Heart left ventricle (tissue), 13 donors: ENCODE measurements around the gene JMY.

Source experiments
- CTCF ChIP-seq, 12 donors: fragments of 200-600 bp; sonication (generic) in 4 of 12; IDR thresholded peaks; one replicate each; pipeline versions ENCODE4 v1.5.0 to v1.8.0; 2018 to 2022; ENCODE audit warnings: antibody characterized with exemption in 12 of 12, mild to moderate bottlenecking in 5 of 12
- POLR2A ChIP-seq, 2 donors: fragments of 450-650 bp; IDR thresholded peaks; one replicate each; pipeline ENCODE4 v1.6.1; 2017; ENCODE audit warnings: antibody characterized with exemption in 2 of 2, mild to moderate bottlenecking in 2 of 2, moderate library complexity in 2 of 2
- donor health status: ischemic (EF 13 %, LVEDD 7.1; RV severe dilation, severe dysfunction).
- donor health status: DM: no; HTN: yes; CAD: no.
- donor health status: DM: no; HTN: no; CAD: no.
- donor health status: ischemic (EF 25% LVEDD 6.9; RV normal size, moderate dysfunction).
- donor health status: ischemic (EF 25% LVEDD 5.7; RV mildly dilated, moderate dysfunction).
- donor health status: ischemic (EF 35%, LVEDD 5.7; RV mildly dilated, moderate dysfunction).
- donor health status: nonischemic (EF 11% LVEDD 7.7; RV severe dilation, severe dysfunction).
- donor health status: DM: yes; HTN: yes; CAD: no.
- donor health status: PGD.
- donor health status: ischemic (EF 29% LVEDD 5.4; RV normal size, mild dysfunction).
- donor health status: nonischemic (EF 23%, LVEDD 6.1; RV moderate dilation, normal function).

GRCh38 chr5:79243224-79243623 is 7.3 kb downstream of the JMY start:
- TF ChIP-seq CTCF (IDR thresholded peaks at IDR 0.05) (no peak), POLR2A (IDR thresholded peaks at IDR 0.05) (no peak)
